Ascending aorta (tissue), 2 donors: ENCODE data around the gene FLT3. TPM values are rescaled to one million over a fixed set of nuclear protein-coding genes. Genes with fewer than 3 reads are reported as not detected.

Experiments
- DNase-seq, 2 donors: peaks; one replicate each; pipeline ENCODE4 v3.0.0-alpha.2; 2019; ENCODE audit warnings: low spot score in 2 of 2
- H3K27ac ChIP-seq, 2 donors: fragments of 200-600 bp; sonication (generic); one replicate each; pipeline ENCODE4 v1.5.1; 2016 to 2017; ENCODE audit warnings: mild to moderate bottlenecking in 1 of 2
- H3K27me3 ChIP-seq: fragments of 200-600 bp; sonication (generic); one replicate; pipeline ENCODE4 v1.5.1; 2017
- H3K36me3 ChIP-seq, 2 donors: fragments of 200-600 bp; sonication (generic); one replicate each; pipeline ENCODE4 v1.5.1; 2016
- H3K4me1 ChIP-seq, 2 donors: fragments of 200-600 bp; sonication (generic); one replicate each; pipeline ENCODE4 v1.5.1; 2016 to 2017; ENCODE audit warnings: mild to moderate bottlenecking in 1 of 2
- H3K4me3 ChIP-seq, 2 donors: fragments of 200-600 bp; sonication (generic); one replicate each; pipeline ENCODE4 v1.5.1; 2016 to 2017; ENCODE audit warnings: mild to moderate bottlenecking in 1 of 2
- H3K9me3 ChIP-seq, 2 donors: fragments of 200-600 bp; sonication (generic); one replicate each; pipeline ENCODE4 v1.5.1; 2016
- CTCF ChIP-seq, 3 experiments: fragments of 200-600 bp in 2 of 3; fragments of 450-650 bp in 1 of 3; sonication (generic) in 2 of 3; IDR thresholded peaks; one replicate each; pipeline ENCODE4 v1.5.1; 2016 to 2019; ENCODE audit warnings: antibody characterized with exemption in 3 of 3, mild to moderate bottlenecking in 1 of 3, moderate library complexity in 1 of 3
- intact Hi-C: fragments of 100-400 bp; cut with DNase I; formaldehyde crosslinking; loops from one replicate; pipeline ENCODE4 v1.15.1; 2023
- total RNA-seq: library from RNA; depleted of rRNA; stranded (reverse); fragments of >200 nt; gene quantifications from one replicate; pipeline ENCODE4 v1.1.0, GENCODE V29; 2016

Gene FLT3
- total RNA-seq, 1 donor from 2014 or later, result not detected

- peaks cover 13% of the 10 kb centered on the region for H3K27me3 ChIP-seq
- TF ChIP-seq CTCF (IDR thresholded peaks at IDR 0.05), result no peak
- no peak overlapping the region for H3K27ac ChIP-seq
- H3K4me1 ChIP-seq, result peaks cover 2 to 10% of the 10 kb centered on the region in 2 donors
- intact Hi-C loops, result no loop called here
- DNase-seq, result peak in 1 of 2 donors; percentile 27
- H3K36me3 ChIP-seq, result no peaks in the 10 kb centered on the region
- no peak overlapping the region for H3K4me3 ChIP-seq
- H3K9me3 ChIP-seq, result no peaks in the 10 kb centered on the region
Measured at GRCh38 chr13:27976362-27977091, 123.8 kb downstream of the FLT3 start.

- Histone ChIP-seq H3K27ac (no peak overlapping the region), H3K36me3 (no peaks in the 10 kb centered on the region), H3K4me3 (no peak overlapping the region), H3K27me3 (peaks cover 13% of the 10 kb centered on the region), H3K9me3 (no peaks in the 10 kb centered on the region), H3K4me1 (peaks cover 2 to 10% of the 10 kb centered on the region in 2 donors)
- peak in 1 of 2 donors; percentile 37 for DNase-seq
- no peak for TF ChIP-seq CTCF (IDR thresholded peaks at IDR 0.05)
- intact Hi-C loops, result no loop called here
Measured at GRCh38 chr13:27975564-27976361, 124.6 kb downstream of the FLT3 start.

- no peaks in the 10 kb centered on the region for H3K36me3 ChIP-seq
- H3K27ac ChIP-seq, result no peak overlapping the region
- H3K27me3 ChIP-seq, result peaks cover 19% of the 10 kb centered on the region
- intact Hi-C loops, result no loop called here
- peaks cover 0 to 2% of the 10 kb centered on the region in 2 donors for H3K4me1 ChIP-seq
- no peak for TF ChIP-seq CTCF (IDR thresholded peaks at IDR 0.05)
- H3K9me3 ChIP-seq, result no peaks in the 10 kb centered on the region
- DNase-seq, result peak in 1 of 2 donors; percentile 31
- H3K4me3 ChIP-seq, result no peak overlapping the region
Measured at GRCh38 chr13:27973961-27974662, 126.3 kb downstream of the FLT3 start.

GRCh38 chr13:27973291-27973690 lies 127.1 kb downstream of the FLT3 start:
- Histone ChIP-seq H3K27me3 (peaks cover 21% of the 10 kb centered on the region), H3K4me1 (peaks cover 3 to 7% of the 10 kb centered on the region in 2 donors), H3K9me3 (no peaks in the 10 kb centered on the region), H3K36me3 (no peaks in the 10 kb centered on the region), H3K27ac (no peak overlapping the region), H3K4me3 (no peak overlapping the region)
- intact Hi-C loops, result no loop called here
- DNase-seq, result peak in 1 of 2 donors; percentile 40
- TF ChIP-seq CTCF (IDR thresholded peaks at IDR 0.05), result no peak

GRCh38 chr13:27972478-27972820 lies 127.9 kb downstream of the FLT3 start:
- Histone ChIP-seq H3K4me3 (no peak overlapping the region), H3K4me1 (peaks cover 4 to 9% of the 10 kb centered on the region in 2 donors), H3K9me3 (no peaks in the 10 kb centered on the region), H3K27me3 (peaks cover 20% of the 10 kb centered on the region), H3K36me3 (no peaks in the 10 kb centered on the region), H3K27ac (no peak overlapping the region)
- no peak for TF ChIP-seq CTCF (IDR thresholded peaks at IDR 0.05)
- peak in 1 of 2 donors; percentile 48 for DNase-seq
- intact Hi-C loops, result no loop called here
